Mammary epithelial cell (primary cell): ENCODE measurements around the gene NR2E1.

Source experiments
- EZH2 ChIP-seq: IDR thresholded peaks from 2 replicates; pipeline ENCODE4 v1.6.1; 2012; ENCODE audit warnings: low read length, inconsistent platforms, borderline replicate concordance
- TF ChIP-seq, protein P1 (sequence below), 2 donors: IDR thresholded peaks in 1 of 2; conservative IDR thresholded peaks in 1 of 2; 2 replicates each; pipeline ENCODE4 v1.5.1; 2011 to 2012; ENCODE audit warnings: inconsistent platforms in 2 of 2, low read length in 2 of 2, mild to moderate bottlenecking in 2 of 2, control low read depth in 1 of 2, low read depth in 1 of 2; ENCODE audit not compliant: insufficient read depth in 1 of 2; ENCODE audit errors: extremely low read depth in 1 of 2

DNA sequence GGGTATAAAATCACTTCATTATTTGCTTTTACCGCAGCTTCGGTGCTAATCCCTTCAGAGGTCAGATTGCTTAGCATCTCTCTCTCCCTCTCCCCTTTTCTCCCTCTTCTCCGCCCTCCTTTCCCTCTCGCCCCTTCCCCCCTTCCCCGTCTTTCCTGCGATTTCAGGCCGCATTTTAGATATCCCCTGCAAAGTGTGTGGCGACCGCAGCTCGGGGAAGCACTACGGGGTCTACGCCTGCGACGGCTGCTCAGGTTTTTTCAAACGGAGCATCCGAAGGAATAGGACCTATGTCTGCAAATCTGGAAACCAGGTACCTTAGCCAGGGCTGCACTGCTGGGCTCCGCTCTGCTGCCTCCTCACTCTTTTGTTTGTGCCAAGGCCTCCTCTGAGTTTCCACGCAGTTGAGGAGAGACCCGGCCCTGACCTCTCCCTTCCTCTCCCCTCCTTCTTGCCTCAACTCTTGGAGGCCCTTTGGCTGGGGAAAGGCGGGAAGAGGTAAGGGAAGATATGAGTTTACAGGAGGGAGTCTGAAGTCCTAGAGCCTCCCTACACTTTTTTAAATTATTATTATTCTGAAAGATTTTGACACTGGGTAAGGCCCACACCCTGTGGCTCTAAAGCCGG lies 5.6 kb downstream of the NR2E1 start:
- TF ChIP-seq, protein P1, sequence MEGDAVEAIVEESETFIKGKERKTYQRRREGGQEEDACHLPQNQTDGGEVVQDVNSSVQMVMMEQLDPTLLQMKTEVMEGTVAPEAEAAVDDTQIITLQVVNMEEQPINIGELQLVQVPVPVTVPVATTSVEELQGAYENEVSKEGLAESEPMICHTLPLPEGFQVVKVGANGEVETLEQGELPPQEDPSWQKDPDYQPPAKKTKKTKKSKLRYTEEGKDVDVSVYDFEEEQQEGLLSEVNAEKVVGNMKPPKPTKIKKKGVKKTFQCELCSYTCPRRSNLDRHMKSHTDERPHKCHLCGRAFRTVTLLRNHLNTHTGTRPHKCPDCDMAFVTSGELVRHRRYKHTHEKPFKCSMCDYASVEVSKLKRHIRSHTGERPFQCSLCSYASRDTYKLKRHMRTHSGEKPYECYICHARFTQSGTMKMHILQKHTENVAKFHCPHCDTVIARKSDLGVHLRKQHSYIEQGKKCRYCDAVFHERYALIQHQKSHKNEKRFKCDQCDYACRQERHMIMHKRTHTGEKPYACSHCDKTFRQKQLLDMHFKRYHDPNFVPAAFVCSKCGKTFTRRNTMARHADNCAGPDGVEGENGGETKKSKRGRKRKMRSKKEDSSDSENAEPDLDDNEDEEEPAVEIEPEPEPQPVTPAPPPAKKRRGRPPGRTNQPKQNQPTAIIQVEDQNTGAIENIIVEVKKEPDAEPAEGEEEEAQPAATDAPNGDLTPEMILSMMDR (conservative IDR thresholded peaks at IDR 0.05 in 1 of 2, IDR thresholded peaks at IDR 0.05 in 1 of 2; ENCODE audit: extremely low read depth in 1 of 2, insufficient read depth in 1 of 2, low read depth in 1 of 2, low read length in 2 of 2) = no peak
- TF ChIP-seq EZH2 = no peak
